Measurements from ENCODE around the gene CTDP1.

The CTDP1 gene

GRCh38 chr18:79723628-79724027 is 44.0 kb downstream of the CTDP1 start:
- no peak overlapping the region for H3K27ac ChIP-seq
- TF ChIP-seq CTCF (IDR thresholded peaks at IDR 0.05), result no peak
- H3K27me3 ChIP-seq, result no peaks in the 10 kb centered on the region
- no peaks in the 10 kb centered on the region for H3K9me3 ChIP-seq
- H3K4me3 ChIP-seq, result no peak overlapping the region
- peaks cover 36 to 69% (median 48%) of the 10 kb centered on the region in 3 donors for H3K36me3 ChIP-seq
- intact Hi-C loops (cut with DNase I; ENCODE audit: low total_unique reads), result no loop called here
- no peaks in the 10 kb centered on the region for H3K4me1 ChIP-seq
- no peak for DNase-seq

- H3K36me3 ChIP-seq, result peaks cover 37 to 69% (median 47%) of the 10 kb centered on the region in 3 donors
- intact Hi-C loops (cut with DNase I; ENCODE audit: low total_unique reads), result no loop called here
- no peaks in the 10 kb centered on the region for H3K9me3 ChIP-seq
- no peaks in the 10 kb centered on the region for H3K27me3 ChIP-seq
- no peak overlapping the region for H3K27ac ChIP-seq
- H3K4me3 ChIP-seq, result no peak overlapping the region
- H3K4me1 ChIP-seq, result no peaks in the 10 kb centered on the region
- no peak for DNase-seq
- TF ChIP-seq CTCF (IDR thresholded peaks at IDR 0.05), result no peak
These were observed 44.9 kb downstream of the CTDP1 start for GRCh38 chr18:79724299-79725080.

- Histone ChIP-seq H3K4me3 (no peak overlapping the region), H3K27me3 (no peaks in the 10 kb centered on the region), H3K9me3 (no peaks in the 10 kb centered on the region), H3K27ac (no peak overlapping the region), H3K4me1 (no peaks in the 10 kb centered on the region), H3K36me3 (peaks cover 43 to 69% (median 50%) of the 10 kb centered on the region in 3 donors)
- no peak for DNase-seq
- intact Hi-C loops (cut with DNase I; ENCODE audit: low total_unique reads), result no loop called here
- TF ChIP-seq CTCF (IDR thresholded peaks at IDR 0.05), result no peak
These were observed 45.9 kb downstream of the CTDP1 start for GRCh38 chr18:79725486-79725885.

- intact Hi-C loops (cut with DNase I; ENCODE audit: low total_unique reads), result no loop called here
- DNase-seq, result no peak
- no peaks in the 10 kb centered on the region for H3K27me3 ChIP-seq
- no peak overlapping the region for H3K4me3 ChIP-seq
- H3K36me3 ChIP-seq, result peaks cover 46 to 70% (median 54%) of the 10 kb centered on the region in 3 donors
- no peak for TF ChIP-seq CTCF (IDR thresholded peaks at IDR 0.05)
- no peaks in the 10 kb centered on the region for H3K9me3 ChIP-seq
- H3K4me1 ChIP-seq, result no peaks in the 10 kb centered on the region
- H3K27ac ChIP-seq, result no peak overlapping the region
These were observed 47.1 kb downstream of the CTDP1 start for GRCh38 chr18:79726721-79727120.

GRCh38 chr18:79727211-79727610 is 47.6 kb downstream of the CTDP1 start:
- peaks cover 51 to 74% (median 59%) of the 10 kb centered on the region in 3 donors for H3K36me3 ChIP-seq
- H3K27me3 ChIP-seq, result no peaks in the 10 kb centered on the region
- TF ChIP-seq CTCF (IDR thresholded peaks at IDR 0.05), result no peak
- intact Hi-C loops (cut with DNase I; ENCODE audit: low total_unique reads), result no loop called here
- H3K4me1 ChIP-seq, result no peaks in the 10 kb centered on the region
- no peak for DNase-seq
- H3K4me3 ChIP-seq, result no peak overlapping the region
- no peak overlapping the region for H3K27ac ChIP-seq
- no peaks in the 10 kb centered on the region for H3K9me3 ChIP-seq

All from tibial artery (tissue), 4 donors.